IPS-20b (cell line): ENCODE measurements around the gene NDRG3.
"Not testable (repeated sequence)": the region's sequence is repeated elsewhere in the genome, so short reads cannot be mapped to it uniquely, and the experiment has no call there.

Experiments used
- H3K27ac ChIP-seq: one replicate; pipeline ENCODE4 v1.5.1; 2013; ENCODE audit warnings: low read length
- H3K27me3 ChIP-seq: 2 replicates; pipeline ENCODE4 v1.6.1; 2013; ENCODE audit warnings: mild to moderate bottlenecking, low read length, inconsistent platforms; ENCODE audit not compliant: insufficient read depth
- H3K36me3 ChIP-seq: 2 replicates; pipeline ENCODE4 v1.6.1; 2013; ENCODE audit warnings: low read depth, mild to moderate bottlenecking, inconsistent platforms, low read length, moderate library complexity; ENCODE audit not compliant: insufficient read depth
- H3K4me1 ChIP-seq: 2 replicates; pipeline ENCODE4 v1.6.1; 2013; ENCODE audit warnings: mild to moderate bottlenecking, control low read depth, inconsistent platforms, low read length, moderate library complexity; ENCODE audit not compliant: insufficient read depth
- H3K4me3 ChIP-seq: 2 replicates; pipeline ENCODE4 v1.5.1; 2013; ENCODE audit warnings: mild to moderate bottlenecking, low read length, inconsistent platforms
- H3K9ac ChIP-seq: 2 replicates; pipeline ENCODE4 v1.6.1; 2013; ENCODE audit warnings: low read depth, mild to moderate bottlenecking, inconsistent platforms, low read length, moderate library complexity
- H3K9me3 ChIP-seq: 2 replicates; pipeline ENCODE4 v1.6.1; 2013; ENCODE audit warnings: mild to moderate bottlenecking, low read depth, low read length, inconsistent platforms; ENCODE audit not compliant: insufficient read depth

Gene NDRG3

GRCh38 chr20:36641506-36641843 lies 104.4 kb downstream of the NDRG3 start:
- Histone ChIP-seq H3K9ac (no peak overlapping the region), H3K27ac (no peak overlapping the region), H3K4me1 (peaks cover 7% of the 10 kb centered on the region; the same call in 1 of the 2 replicates), H3K27me3 (no peaks in the 10 kb centered on the region), H3K36me3 (no peaks in the 10 kb centered on the region), H3K4me3 (no peak overlapping the region), H3K9me3 (no peaks in the 10 kb centered on the region)

- H3K27me3 ChIP-seq, H3K4me1 ChIP-seq, H3K4me3 ChIP-seq, H3K9me3 ChIP-seq, H3K27ac ChIP-seq, H3K36me3 ChIP-seq, H3K9ac ChIP-seq: not testable (repeated sequence)
Measured at GRCh38 chr20:36638876-36639400, 107.0 kb downstream of the NDRG3 start.

- H3K9me3 ChIP-seq = no peaks in the 10 kb centered on the region
- no peak overlapping the region for H3K4me3 ChIP-seq
- no peak overlapping the region for H3K27ac ChIP-seq
- H3K9ac ChIP-seq = no peak overlapping the region
- no peaks in the 10 kb centered on the region for H3K36me3 ChIP-seq
- no peaks in the 10 kb centered on the region for H3K4me1 ChIP-seq
- H3K27me3 ChIP-seq = no peaks in the 10 kb centered on the region
Measured at GRCh38 chr20:36634342-36634741, 111.5 kb downstream of the NDRG3 start.

- no peaks in the 10 kb centered on the region for H3K36me3 ChIP-seq
- H3K9ac ChIP-seq = no peak overlapping the region
- H3K27me3 ChIP-seq = no peaks in the 10 kb centered on the region
- no peaks in the 10 kb centered on the region for H3K9me3 ChIP-seq
- no peaks in the 10 kb centered on the region for H3K4me1 ChIP-seq
- no peak overlapping the region for H3K27ac ChIP-seq
- no peak overlapping the region for H3K4me3 ChIP-seq
Measured at GRCh38 chr20:36633285-36633772, 112.6 kb downstream of the NDRG3 start.

GRCh38 chr20:36632487-36633284 lies 113.2 kb downstream of the NDRG3 start:
- no peaks in the 10 kb centered on the region for H3K27me3 ChIP-seq
- no peaks in the 10 kb centered on the region for H3K36me3 ChIP-seq
- no peaks in the 10 kb centered on the region for H3K9me3 ChIP-seq
- no peak overlapping the region for H3K27ac ChIP-seq
- 0 out of 2 replicates have a peak overlapping the region, but pooled peaks have one; percentile 11 for H3K9ac ChIP-seq
- no peak overlapping the region for H3K4me3 ChIP-seq
- H3K4me1 ChIP-seq = no peaks in the 10 kb centered on the region

- Histone ChIP-seq H3K36me3 (no peaks in the 10 kb centered on the region), H3K27ac (no peak overlapping the region), H3K4me1 (no peaks in the 10 kb centered on the region), H3K27me3 (no peaks in the 10 kb centered on the region), H3K9ac (0 out of 2 replicates have a peak overlapping the region, but pooled peaks have one; percentile 11), H3K9me3 (no peaks in the 10 kb centered on the region), H3K4me3 (no peak overlapping the region)
Measured at GRCh38 chr20:36632147-36632486, 113.8 kb downstream of the NDRG3 start.

GRCh38 chr20:36631646-36632045 lies 114.2 kb downstream of the NDRG3 start:
- Histone ChIP-seq H3K4me3 (no peak overlapping the region), H3K36me3 (no peaks in the 10 kb centered on the region)

GRCh38 chr20:36629719-36630681 lies 115.9 kb downstream of the NDRG3 start:
- Histone ChIP-seq H3K9ac (no peak overlapping the region; the same call in 1 of the 2 replicates), H3K9me3 (no peaks in the 10 kb centered on the region), H3K27me3 (no peaks in the 10 kb centered on the region), H3K4me3 (no peak overlapping the region), H3K36me3 (no peaks in the 10 kb centered on the region), H3K4me1 (no peaks in the 10 kb centered on the region), H3K27ac (no peak overlapping the region)

More at GRCh38 chr20:36631646-36632045, 114.2 kb downstream of the NDRG3 start:
- no peaks in the 10 kb centered on the region for H3K9me3 ChIP-seq
- no peaks in the 10 kb centered on the region for H3K27me3 ChIP-seq
- no peak overlapping the region for H3K9ac ChIP-seq
- no peaks in the 10 kb centered on the region for H3K4me1 ChIP-seq
- no peak overlapping the region for H3K27ac ChIP-seq

- Histone ChIP-seq H3K27me3 (no peaks in the 10 kb centered on the region), H3K27ac (no peak overlapping the region), H3K4me3 (no peak overlapping the region), H3K36me3 (no peaks in the 10 kb centered on the region), H3K4me1 (no peaks in the 10 kb centered on the region; the same call in 1 of the 2 replicates), H3K9ac (no peak overlapping the region), H3K9me3 (no peaks in the 10 kb centered on the region)
Measured at GRCh38 chr20:36628076-36628475, 117.8 kb downstream of the NDRG3 start.

GRCh38 chr20:36624944-36625324 lies 121.0 kb downstream of the NDRG3 start:
- Histone ChIP-seq H3K4me3 (no peak overlapping the region), H3K4me1 (no peaks in the 10 kb centered on the region; the same call in 1 of the 2 replicates), H3K27ac (no peak overlapping the region), H3K27me3 (no peaks in the 10 kb centered on the region), H3K9ac (no peak overlapping the region), H3K36me3 (no peaks in the 10 kb centered on the region), H3K9me3 (no peaks in the 10 kb centered on the region)

GRCh38 chr20:36624068-36624943 lies 121.6 kb downstream of the NDRG3 start:
- no peaks in the 10 kb centered on the region for H3K9me3 ChIP-seq
- H3K9ac ChIP-seq = no peak overlapping the region
- no peak overlapping the region for H3K4me3 ChIP-seq
- H3K4me1 ChIP-seq = no peaks in the 10 kb centered on the region; the same call in 1 of the 2 replicates
- no peak overlapping the region for H3K27ac ChIP-seq
- H3K27me3 ChIP-seq = no peaks in the 10 kb centered on the region
- no peaks in the 10 kb centered on the region for H3K36me3 ChIP-seq
